Measurements from ENCODE around the gene KCNH5. TPM values are rescaled to one million over a fixed set of nuclear protein-coding genes. Genes with fewer than 3 reads are reported as not detected.

KCNH5 gene
- total and polyA plus RNA-seq, 4 donors = not detected

GRCh38 chr14:63006531-63006930, 38.7 kb downstream of the KCNH5 start:
- no peak for DNase-seq (ENCODE audit: low spot score)
- no peaks in the 10 kb centered on the region for H3K36me3 ChIP-seq (ENCODE audit: control insufficient read depth in 4 of 4, insufficient read depth in 3 of 4, low read depth in 1 of 4, low read length in 3 of 4)
- TF ChIP-seq NR2F2 (IDR thresholded peaks at IDR 0.05) (no peak), HNF4A (conservative IDR thresholded peaks at IDR 0.05) (no peak), YY1 (IDR thresholded peaks at IDR 0.05) (no peak), RAD21 (IDR thresholded peaks at IDR 0.05) (no peak)
- TF ChIP-seq, protein P1, sequence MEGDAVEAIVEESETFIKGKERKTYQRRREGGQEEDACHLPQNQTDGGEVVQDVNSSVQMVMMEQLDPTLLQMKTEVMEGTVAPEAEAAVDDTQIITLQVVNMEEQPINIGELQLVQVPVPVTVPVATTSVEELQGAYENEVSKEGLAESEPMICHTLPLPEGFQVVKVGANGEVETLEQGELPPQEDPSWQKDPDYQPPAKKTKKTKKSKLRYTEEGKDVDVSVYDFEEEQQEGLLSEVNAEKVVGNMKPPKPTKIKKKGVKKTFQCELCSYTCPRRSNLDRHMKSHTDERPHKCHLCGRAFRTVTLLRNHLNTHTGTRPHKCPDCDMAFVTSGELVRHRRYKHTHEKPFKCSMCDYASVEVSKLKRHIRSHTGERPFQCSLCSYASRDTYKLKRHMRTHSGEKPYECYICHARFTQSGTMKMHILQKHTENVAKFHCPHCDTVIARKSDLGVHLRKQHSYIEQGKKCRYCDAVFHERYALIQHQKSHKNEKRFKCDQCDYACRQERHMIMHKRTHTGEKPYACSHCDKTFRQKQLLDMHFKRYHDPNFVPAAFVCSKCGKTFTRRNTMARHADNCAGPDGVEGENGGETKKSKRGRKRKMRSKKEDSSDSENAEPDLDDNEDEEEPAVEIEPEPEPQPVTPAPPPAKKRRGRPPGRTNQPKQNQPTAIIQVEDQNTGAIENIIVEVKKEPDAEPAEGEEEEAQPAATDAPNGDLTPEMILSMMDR (IDR thresholded peaks at IDR 0.05; ENCODE audit: low read depth, low read length, missing input control) = no peak
- peaks cover 0 to under 1% (median 0%) of the 10 kb centered on the region in 4 donors for H3K9me3 ChIP-seq (ENCODE audit: control insufficient read depth in 4 of 4, low read length in 3 of 4)
- H3K4me3 ChIP-seq (ENCODE audit: low read depth in 1 of 3, low read length in 3 of 3) = no peak overlapping the region
- 87% methylated on average over 2 of the region's 2 CpGs for WGBS
- no peak overlapping the region for H3K9ac ChIP-seq (ENCODE audit: low read depth in 1 of 2, low read length in 2 of 2)
- no peaks in the 10 kb centered on the region for H3K4me1 ChIP-seq (ENCODE audit: control insufficient read depth in 4 of 4, insufficient read depth in 4 of 4, low read length in 3 of 4)
- no peak overlapping the region for H3K27ac ChIP-seq (ENCODE audit: low read depth in 1 of 2, low read length in 2 of 2)
- peaks cover 0 to 6% (median 0%) of the 10 kb centered on the region in 4 donors for H3K27me3 ChIP-seq (ENCODE audit: control insufficient read depth in 4 of 4, insufficient read depth in 4 of 4, low read length in 3 of 4)

GRCh38 chr14:62994096-62994495, 51.2 kb downstream of the KCNH5 start:
- no peak for DNase-seq (ENCODE audit: low spot score)
- no peak for TF ChIP-seq SP1 (IDR thresholded peaks at IDR 0.05)
- TF ChIP-seq, protein P1 (IDR thresholded peaks at IDR 0.05; ENCODE audit: low read depth, low read length, missing input control) = no peak
- TF ChIP-seq NR2F2 (IDR thresholded peaks at IDR 0.05) = no peak
- Histone ChIP-seq H3K4me1 (ENCODE audit: control insufficient read depth in 4 of 4, insufficient read depth in 4 of 4, low read length in 3 of 4) (no peaks in the 10 kb centered on the region), H3K9ac (ENCODE audit: low read depth in 1 of 2, low read length in 2 of 2) (no peak overlapping the region), H3K27ac (ENCODE audit: low read depth in 1 of 2, low read length in 2 of 2) (no peak overlapping the region), H3K4me3 (ENCODE audit: low read depth in 1 of 3, low read length in 3 of 3) (no peak overlapping the region), H3K9me3 (ENCODE audit: control insufficient read depth in 4 of 4, low read length in 3 of 4) (no peaks in the 10 kb centered on the region), H3K27me3 (ENCODE audit: control insufficient read depth in 4 of 4, insufficient read depth in 4 of 4, low read length in 3 of 4) (no peaks in the 10 kb centered on the region), H3K36me3 (ENCODE audit: control insufficient read depth in 4 of 4, insufficient read depth in 3 of 4, low read depth in 1 of 4, low read length in 3 of 4) (no peaks in the 10 kb centered on the region)

DNA sequence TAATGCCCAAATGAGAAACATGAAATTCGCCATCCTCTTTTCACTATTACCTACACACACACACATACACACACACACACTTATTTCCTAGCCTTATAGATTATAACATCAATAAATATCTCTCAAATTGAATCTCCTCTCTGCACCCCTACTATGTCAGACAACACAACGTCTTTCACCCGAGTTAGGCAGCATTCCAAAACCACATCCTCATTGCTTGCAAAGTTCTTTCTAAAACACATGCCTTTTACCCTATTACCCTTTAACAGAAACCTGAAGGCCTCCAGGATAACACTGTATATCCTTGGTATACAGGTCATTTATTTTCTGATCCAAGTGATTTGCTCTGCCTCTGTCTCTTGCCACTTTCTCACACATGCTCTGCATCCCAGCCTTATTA, 56.3 kb downstream of the KCNH5 start:
- no peak overlapping the region for H3K4me3 ChIP-seq (ENCODE audit: low read depth in 1 of 3, low read length in 3 of 3)
- DNase-seq (ENCODE audit: low spot score) = no peak
- no peaks in the 10 kb centered on the region for H3K36me3 ChIP-seq (ENCODE audit: control insufficient read depth in 4 of 4, insufficient read depth in 3 of 4, low read depth in 1 of 4, low read length in 3 of 4)
- no peaks in the 10 kb centered on the region for H3K4me1 ChIP-seq (ENCODE audit: control insufficient read depth in 4 of 4, insufficient read depth in 4 of 4, low read length in 3 of 4)
- H3K9me3 ChIP-seq (ENCODE audit: control insufficient read depth in 4 of 4, low read length in 3 of 4) = no peaks in the 10 kb centered on the region
- H3K9ac ChIP-seq (ENCODE audit: low read depth in 1 of 2, low read length in 2 of 2) = no peak overlapping the region
- H3K27ac ChIP-seq (ENCODE audit: low read depth in 1 of 2, low read length in 2 of 2) = no peak overlapping the region
- H3K27me3 ChIP-seq (ENCODE audit: control insufficient read depth in 4 of 4, insufficient read depth in 4 of 4, low read length in 3 of 4) = no peaks in the 10 kb centered on the region
- no peak for TF ChIP-seq TAF1 (conservative IDR thresholded peaks at IDR 0.05)
- TF ChIP-seq, protein P2, sequence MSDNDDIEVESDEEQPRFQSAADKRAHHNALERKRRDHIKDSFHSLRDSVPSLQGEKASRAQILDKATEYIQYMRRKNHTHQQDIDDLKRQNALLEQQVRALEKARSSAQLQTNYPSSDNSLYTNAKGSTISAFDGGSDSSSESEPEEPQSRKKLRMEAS (IDR thresholded peaks at IDR 0.05) = no peak
- TF ChIP-seq ATF3 (IDR thresholded peaks at IDR 0.05) = no peak
- no peak for TF ChIP-seq NR2F2 (IDR thresholded peaks at IDR 0.05)
- TF ChIP-seq HNF4G (IDR thresholded peaks at IDR 0.05) = no peak
- no peak for TF ChIP-seq HNF4A (conservative IDR thresholded peaks at IDR 0.05)
- no peak for TF ChIP-seq RXRA (IDR thresholded peaks at IDR 0.05)
- no peak for TF ChIP-seq JUND (IDR thresholded peaks at IDR 0.05)
- TF ChIP-seq, protein P3, sequence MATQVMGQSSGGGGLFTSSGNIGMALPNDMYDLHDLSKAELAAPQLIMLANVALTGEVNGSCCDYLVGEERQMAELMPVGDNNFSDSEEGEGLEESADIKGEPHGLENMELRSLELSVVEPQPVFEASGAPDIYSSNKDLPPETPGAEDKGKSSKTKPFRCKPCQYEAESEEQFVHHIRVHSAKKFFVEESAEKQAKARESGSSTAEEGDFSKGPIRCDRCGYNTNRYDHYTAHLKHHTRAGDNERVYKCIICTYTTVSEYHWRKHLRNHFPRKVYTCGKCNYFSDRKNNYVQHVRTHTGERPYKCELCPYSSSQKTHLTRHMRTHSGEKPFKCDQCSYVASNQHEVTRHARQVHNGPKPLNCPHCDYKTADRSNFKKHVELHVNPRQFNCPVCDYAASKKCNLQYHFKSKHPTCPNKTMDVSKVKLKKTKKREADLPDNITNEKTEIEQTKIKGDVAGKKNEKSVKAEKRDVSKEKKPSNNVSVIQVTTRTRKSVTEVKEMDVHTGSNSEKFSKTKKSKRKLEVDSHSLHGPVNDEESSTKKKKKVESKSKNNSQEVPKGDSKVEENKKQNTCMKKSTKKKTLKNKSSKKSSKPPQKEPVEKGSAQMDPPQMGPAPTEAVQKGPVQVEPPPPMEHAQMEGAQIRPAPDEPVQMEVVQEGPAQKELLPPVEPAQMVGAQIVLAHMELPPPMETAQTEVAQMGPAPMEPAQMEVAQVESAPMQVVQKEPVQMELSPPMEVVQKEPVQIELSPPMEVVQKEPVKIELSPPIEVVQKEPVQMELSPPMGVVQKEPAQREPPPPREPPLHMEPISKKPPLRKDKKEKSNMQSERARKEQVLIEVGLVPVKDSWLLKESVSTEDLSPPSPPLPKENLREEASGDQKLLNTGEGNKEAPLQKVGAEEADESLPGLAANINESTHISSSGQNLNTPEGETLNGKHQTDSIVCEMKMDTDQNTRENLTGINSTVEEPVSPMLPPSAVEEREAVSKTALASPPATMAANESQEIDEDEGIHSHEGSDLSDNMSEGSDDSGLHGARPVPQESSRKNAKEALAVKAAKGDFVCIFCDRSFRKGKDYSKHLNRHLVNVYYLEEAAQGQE (IDR thresholded peaks at IDR 0.05) = no peak
- no peak for TF ChIP-seq FOXA2 (IDR thresholded peaks at IDR 0.05)
- TF ChIP-seq EGR1 (IDR thresholded peaks at IDR 0.05; ENCODE audit: low read depth in 2 of 2) = no peak
- 49% methylated on average over 3 of the region's 3 CpGs for WGBS

All from liver (tissue), 9 donors.